ENCODE data around the gene TCEA2. TPM values are rescaled to one million over a fixed set of nuclear protein-coding genes. Genes with fewer than 3 reads are reported as not detected.

Gene TCEA2
- total and polyA plus RNA-seq, 2 donors (not counting 1 experiment from before 2014, with no cell fraction given) = 58.1 to 63.9 TPM

DNA sequence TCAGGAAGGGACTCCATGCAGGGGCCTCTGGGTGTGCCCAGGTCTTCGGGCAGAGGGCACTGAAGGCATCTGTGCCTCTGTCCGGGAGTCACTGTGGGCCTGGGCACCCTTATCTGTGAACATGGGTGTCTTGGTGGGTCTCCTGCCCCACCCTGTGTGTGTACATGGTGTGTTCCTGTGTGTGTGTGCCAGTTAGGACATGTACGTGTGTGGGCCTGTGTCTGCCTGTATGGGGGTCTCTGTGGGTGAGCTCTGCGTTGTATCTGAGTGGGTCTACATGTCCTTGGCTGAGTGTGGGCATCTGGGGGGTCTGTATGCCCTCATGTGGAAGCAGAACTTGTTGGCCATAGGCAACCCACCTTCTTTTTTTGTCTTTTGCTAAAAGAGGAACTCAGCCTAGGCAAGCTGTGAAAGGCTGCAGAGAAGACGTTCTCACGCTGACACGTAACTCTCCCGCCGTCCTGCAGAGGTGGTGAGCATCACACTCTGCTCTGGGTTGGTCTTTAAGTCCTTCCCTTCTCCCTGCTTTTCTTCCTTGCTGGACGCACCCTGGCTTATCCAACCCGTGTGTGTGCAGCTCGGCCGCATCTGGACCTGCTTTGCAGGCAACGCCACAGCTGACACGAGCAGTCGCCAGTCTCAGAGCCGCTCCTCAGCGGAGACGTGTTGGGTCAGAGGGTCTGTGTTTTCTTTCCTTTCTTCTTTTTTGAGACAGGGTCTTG is 44.9 kb downstream of the TCEA2 start:
- ChIA-PET POLR2A (interaction anchor here (0.6 to 1.1 kb wide), 5 partner anchors 13 to 129 kb away, joined by 3 to 4 read pairs (median 3); partner anchors contain the start of genes LKAAEAR1 and SAMD10), CTCF (interaction anchor here (0.8 to 4.6 kb wide), 10 partner anchors 8 to 69 kb away, joined by 3 to 23 read pairs (median 4); partner anchors contain the start of genes LKAAEAR1 and RGS19)
- ATAC-seq (ENCODE audit: low read depth) (peak; percentile 83), DNase-seq (peak; percentile 76)
- H3K4me3 Mint-ChIP-seq = peak overlapping the region; percentile 80
- TF ChIP-seq, protein P1, sequence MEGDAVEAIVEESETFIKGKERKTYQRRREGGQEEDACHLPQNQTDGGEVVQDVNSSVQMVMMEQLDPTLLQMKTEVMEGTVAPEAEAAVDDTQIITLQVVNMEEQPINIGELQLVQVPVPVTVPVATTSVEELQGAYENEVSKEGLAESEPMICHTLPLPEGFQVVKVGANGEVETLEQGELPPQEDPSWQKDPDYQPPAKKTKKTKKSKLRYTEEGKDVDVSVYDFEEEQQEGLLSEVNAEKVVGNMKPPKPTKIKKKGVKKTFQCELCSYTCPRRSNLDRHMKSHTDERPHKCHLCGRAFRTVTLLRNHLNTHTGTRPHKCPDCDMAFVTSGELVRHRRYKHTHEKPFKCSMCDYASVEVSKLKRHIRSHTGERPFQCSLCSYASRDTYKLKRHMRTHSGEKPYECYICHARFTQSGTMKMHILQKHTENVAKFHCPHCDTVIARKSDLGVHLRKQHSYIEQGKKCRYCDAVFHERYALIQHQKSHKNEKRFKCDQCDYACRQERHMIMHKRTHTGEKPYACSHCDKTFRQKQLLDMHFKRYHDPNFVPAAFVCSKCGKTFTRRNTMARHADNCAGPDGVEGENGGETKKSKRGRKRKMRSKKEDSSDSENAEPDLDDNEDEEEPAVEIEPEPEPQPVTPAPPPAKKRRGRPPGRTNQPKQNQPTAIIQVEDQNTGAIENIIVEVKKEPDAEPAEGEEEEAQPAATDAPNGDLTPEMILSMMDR (IDR thresholded peaks at IDR 0.05) = no peak
- no peak for TF ChIP-seq EZH2 (IDR thresholded peaks at IDR 0.05; ENCODE audit: borderline replicate concordance, insufficient read depth, low read depth, low read length, poor library complexity, severe bottlenecking)
- peaks cover 0 to 7% (median 0%) of the 10 kb centered on the region in 4 experiments for H3K27me3 ChIP-seq (replicated peaks in 1 of 4; ENCODE audit: control extremely low read depth in 1 of 4, control insufficient read depth in 3 of 4, insufficient read depth in 4 of 4, low read length in 3 of 4)
- no peaks in the 10 kb centered on the region for H3K79me2 ChIP-seq (ENCODE audit: control insufficient read depth, insufficient read depth, low read length)
- no peaks in the 10 kb centered on the region for H3K9me3 ChIP-seq (ENCODE audit: control extremely low read depth in 1 of 3, control insufficient read depth in 2 of 3, insufficient read depth in 1 of 3, low read length in 2 of 3)
- peak overlapping the region; percentile 66 for H3K4me2 ChIP-seq (replicated peaks; ENCODE audit: low read depth, low read length, poor library complexity, severe bottlenecking)
- no peaks in the 10 kb centered on the region for H3K27me3 Mint-ChIP-seq
- no peaks in the 10 kb centered on the region for H4K20me1 ChIP-seq (ENCODE audit: control insufficient read depth, insufficient read depth, low read length, poor library complexity, severe bottlenecking)
- H3K4me1 Mint-ChIP-seq = peaks cover 39% of the 10 kb centered on the region
- WGBS (ENCODE audit: insufficient coverage) = 32% methylated on average over 19 of the region's 19 CpGs
- H3K27ac Mint-ChIP-seq = peak overlapping the region; percentile 92
- H3K9me3 Mint-ChIP-seq (ENCODE audit: insufficient read depth) = no peaks in the 10 kb centered on the region
- peak overlapping the region in 3 of 5 experiments; percentile 19 to 24 (median 21) for H3K4me3 ChIP-seq (ENCODE audit: control extremely low read depth in 1 of 5, extremely low read depth in 1 of 5, insufficient read depth in 1 of 5, low read depth in 2 of 5, low read length in 4 of 5)
- peak overlapping the region; percentile 69 for H2AFZ ChIP-seq (ENCODE audit: insufficient read depth, low read depth, low read length, poor library complexity, severe bottlenecking)
- peak overlapping the region; percentile 66 to 78 for H3K27ac ChIP-seq (ENCODE audit: low read length in 2 of 2)
- peaks cover 20 to 44% of the 10 kb centered on the region in 2 donors for H3K4me1 ChIP-seq (ENCODE audit: control insufficient read depth in 2 of 2, insufficient read depth in 2 of 2, low read length in 2 of 2)
- no peaks in the 10 kb centered on the region for H3K36me3 ChIP-seq (replicated peaks in 1 of 2; ENCODE audit: control extremely low read depth in 1 of 2, control insufficient read depth in 1 of 2, extremely low read depth in 1 of 2, insufficient read depth in 2 of 2, low read length in 1 of 2)
- H3K9ac ChIP-seq (ENCODE audit: low read length) = peak overlapping the region; percentile 7
- intact Hi-C loops (cut with micrococcal nuclease) = no loop called here

All from B cell (primary cell).